ENCODE data around the gene NCKAP1.

GRCh38 chr2:183059561-183059960 is 21.3 kb upstream of the NCKAP1 start:
- no peak for TF ChIP-seq CTCF (IDR thresholded peaks at IDR 0.05)
- TF ChIP-seq POLR2A (IDR thresholded peaks at IDR 0.05), result no peak
- TF ChIP-seq POLR2AphosphoS5 (IDR thresholded peaks at IDR 0.05), result no peak
- no peak for TF ChIP-seq EP300 (IDR thresholded peaks at IDR 0.05)

Measured in sigmoid colon (tissue), 4 donors.